ENCODE data around the gene GPR107.

- TF ChIP-seq CHD2 (IDR thresholded peaks at IDR 0.05; ENCODE audit: low read length) = no peak
- no peak for TF ChIP-seq CHD1 (IDR thresholded peaks at IDR 0.05; ENCODE audit: low read depth, low read length)
- TF ChIP-seq RAD21 (IDR thresholded peaks at IDR 0.05 in 1 of 2, conservative IDR thresholded peaks at IDR 0.05 in 1 of 2; ENCODE audit: low read depth in 2 of 2, low read length in 2 of 2) = no peak
- no peak for TF ChIP-seq SIN3A (conservative IDR thresholded peaks at IDR 0.05 in 1 of 2, IDR thresholded peaks at IDR 0.05 in 1 of 2; ENCODE audit: low read depth in 1 of 2, low read length in 2 of 2)
- no peak for TF ChIP-seq JUND (IDR thresholded peaks at IDR 0.05; ENCODE audit: low read length)
Observed at GRCh38 chr9:130177898-130178805, 124.4 kb downstream of the GPR107 start.
